H1 (cell line): Measurements from ENCODE around the gene DIP2C. TPM values are rescaled to one million over a fixed set of nuclear protein-coding genes. Genes with fewer than 3 reads are reported as not detected.

Source experiments
- CTCF ChIA-PET: fragments of 300-600 bp; sonication (Branson Sonifier 250); formaldehyde crosslinking; loops from one replicate; lab custom pipeline; 2021; ENCODE audit not compliant: partially characterized antibody; lab: Charles Lee
- POLR2A ChIA-PET: fragments of 300-600 bp; sonication (Branson Sonifier 250); formaldehyde crosslinking; loops from one replicate; lab custom pipeline; 2021; ENCODE audit warnings: inconsistent platforms; ENCODE audit not compliant: partially characterized antibody; lab: Charles Lee
- DNase-seq, 2 experiments: peaks; one replicate each; pipeline versions ENCODE4 v3.0.0 to v3.0.0-alpha.2; 2010 to 2022; ENCODE audit warnings: low spot score in 2 of 2, low read depth in 1 of 2, mixed read lengths in 1 of 2
- FAIRE-seq: peaks from 2 replicates; lab custom pipeline; 2011; peaks lifted over from hg19 to GRCh38; lab: Jason Lieb, UNC
- H2AFZ ChIP-seq: 2 replicates; pipeline ENCODE4 v1.8.1; 2012; ENCODE audit warnings: low read length, inconsistent platforms
- H2AK5ac ChIP-seq: 2 replicates; pipeline ENCODE4 v1.6.1; 2013; ENCODE audit warnings: low read depth, low read length
- H2BK120ac ChIP-seq: replicated peaks from 2 replicates; pipeline ENCODE3; 2013; ENCODE audit warnings: low read depth, low read length, inconsistent platforms
- H2BK12ac ChIP-seq: 2 replicates; pipeline ENCODE4 v1.6.1; 2013; ENCODE audit warnings: low read depth, low read length
- H2BK15ac ChIP-seq: 2 replicates; pipeline ENCODE4 v1.6.1; 2013; ENCODE audit warnings: low read length
- H2BK20ac ChIP-seq: 2 replicates; pipeline ENCODE4 v1.6.1; 2013; ENCODE audit warnings: low read length
- H2BK5ac ChIP-seq: 2 replicates; pipeline ENCODE4 v1.6.1; 2013; ENCODE audit warnings: low read depth, low read length
- H3K14ac ChIP-seq: 2 replicates; pipeline ENCODE4 v1.6.1; 2013; ENCODE audit warnings: inconsistent platforms; ENCODE audit not compliant: insufficient read length
- H3K18ac ChIP-seq: 2 replicates; pipeline ENCODE4 v1.6.1; 2013; ENCODE audit warnings: low read length; ENCODE audit errors: extremely low read depth
- H3K23ac ChIP-seq: 2 replicates; pipeline ENCODE4 v1.6.1; 2013; ENCODE audit warnings: inconsistent platforms; ENCODE audit not compliant: insufficient read length
- H3K23me2 ChIP-seq: 2 replicates; pipeline ENCODE4 v1.6.1; 2013; ENCODE audit warnings: low read depth, low read length
- H3K27ac ChIP-seq: 2 replicates; pipeline ENCODE4 v1.6.1; 2011; ENCODE audit warnings: low read depth, low read length, inconsistent platforms
- H3K27me3 ChIP-seq, 4 experiments: replicated peaks in 1 of 4; 1 replicate in 1 of 4; 2 replicates in 3 of 4; pipeline versions ENCODE4 v1.6.1 to v1.8.1; 2011 to 2013; ENCODE audit warnings: low read length in 3 of 4, mild to moderate bottlenecking in 3 of 4, inconsistent platforms in 2 of 4, mixed read lengths in 2 of 4, moderate library complexity in 1 of 4; ENCODE audit not compliant: control insufficient read depth in 3 of 4, insufficient read depth in 3 of 4; ENCODE audit errors: extremely low read depth in 1 of 4
- H3K36me3 ChIP-seq, 4 experiments: 2 replicates each; pipeline versions ENCODE4 v1.6.1 to v1.8.1; 2011 to 2013; ENCODE audit warnings: mild to moderate bottlenecking in 4 of 4, low read length in 3 of 4, moderate library complexity in 2 of 4, control low read depth in 1 of 4, inconsistent platforms in 1 of 4; ENCODE audit not compliant: insufficient read depth in 4 of 4, control insufficient read depth in 2 of 4
- H3K4ac ChIP-seq: replicated peaks from 2 replicates; pipeline ENCODE3; 2013; ENCODE audit warnings: low read length, low read depth, mixed read lengths, inconsistent platforms; ENCODE audit not compliant: insufficient read length
- H3K4me1 ChIP-seq, 4 experiments: replicated peaks in 1 of 4; 1 replicate in 1 of 4; 2 replicates in 3 of 4; pipeline versions ENCODE4 v1.6.1 to v1.8.1; 2011 to 2013; ENCODE audit warnings: low read length in 3 of 4, inconsistent platforms in 2 of 4, mixed read lengths in 1 of 4; ENCODE audit not compliant: insufficient read depth in 4 of 4, control insufficient read depth in 3 of 4
- H3K4me2 ChIP-seq, 2 experiments: 2 replicates each; pipeline versions ENCODE4 v1.6.1 to v1.8.1; 2011 to 2013; ENCODE audit warnings: low read depth in 2 of 2, low read length in 2 of 2, control low read depth in 1 of 2, inconsistent platforms in 1 of 2, mild to moderate bottlenecking in 1 of 2; ENCODE audit not compliant: insufficient read depth in 1 of 2
- H3K4me3 ChIP-seq, 4 experiments: fragments of 200-600, 300-600 bp in 1 of 4; sonication (generic), shearing (Covaris generic), sonication (Bioruptor Twin) in 1 of 4; 2 replicates each; pipeline versions ENCODE4 v1.5.1 to v1.8.1; 2011 to 2016; ENCODE audit warnings: low read length in 4 of 4, low read depth in 3 of 4, control low read depth in 2 of 4, inconsistent platforms in 2 of 4, mild to moderate bottlenecking in 2 of 4, mixed read lengths in 1 of 4, moderate library complexity in 1 of 4; ENCODE audit not compliant: insufficient read depth in 2 of 4; ENCODE audit errors: extremely low read depth in 1 of 4
- H3K56ac ChIP-seq: replicated peaks from 2 replicates; pipeline ENCODE3; 2013; ENCODE audit warnings: low read depth, mild to moderate bottlenecking, mixed read lengths, low read length, inconsistent platforms; ENCODE audit not compliant: insufficient read length
- H3K79me1 ChIP-seq: 2 replicates; pipeline ENCODE4 v1.6.1; 2013; ENCODE audit warnings: low read depth, low read length, control low read depth
- H3K79me2 ChIP-seq, 2 experiments: 2 replicates each; pipeline versions ENCODE4 v1.6.1 to v1.8.1; 2012 to 2013; ENCODE audit warnings: low read length in 2 of 2, mild to moderate bottlenecking in 2 of 2, inconsistent platforms in 1 of 2; ENCODE audit not compliant: insufficient read depth in 2 of 2, control insufficient read depth in 1 of 2
- H3K9ac ChIP-seq, 4 experiments: replicated peaks in 1 of 4; 1 replicate in 1 of 4; 2 replicates in 3 of 4; pipeline versions ENCODE4 v1.6.1 to v1.8.1; 2011 to 2013; ENCODE audit warnings: low read depth in 3 of 4, low read length in 3 of 4, control low read depth in 2 of 4, mild to moderate bottlenecking in 2 of 4, moderate library complexity in 2 of 4, inconsistent platforms in 1 of 4; ENCODE audit errors: extremely low read depth in 1 of 4
- H3K9me3 ChIP-seq, 2 experiments: 2 replicates each; pipeline versions ENCODE4 v1.6.1 to v1.8.1; 2012 to 2013; ENCODE audit warnings: mild to moderate bottlenecking in 2 of 2, moderate library complexity in 2 of 2, control low read depth in 1 of 2, inconsistent platforms in 1 of 2, low read depth in 1 of 2, low read length in 1 of 2, mixed read lengths in 1 of 2; ENCODE audit not compliant: insufficient read depth in 2 of 2
- H4K20me1 ChIP-seq, 2 experiments: replicated peaks in 1 of 2; 2 replicates each; pipeline versions ENCODE3 to v1.8.1; 2011 to 2013; ENCODE audit warnings: inconsistent platforms in 2 of 2, low read length in 2 of 2, mild to moderate bottlenecking in 1 of 2; ENCODE audit not compliant: insufficient read depth in 2 of 2, control insufficient read depth in 1 of 2
- H4K5ac ChIP-seq: 2 replicates; pipeline ENCODE4 v1.6.1; 2013; ENCODE audit warnings: low read length, low read depth, mixed read lengths, inconsistent platforms; ENCODE audit not compliant: insufficient read length
- H4K8ac ChIP-seq: 2 replicates; pipeline ENCODE4 v1.8.0; 2013; ENCODE audit warnings: mild to moderate bottlenecking, moderate library complexity, low read length, inconsistent platforms; ENCODE audit not compliant: insufficient read depth; ENCODE audit errors: extremely low read depth
- H4K91ac ChIP-seq: replicated peaks from 2 replicates; pipeline ENCODE3; 2013; ENCODE audit warnings: low read length, mixed read lengths, inconsistent platforms; ENCODE audit not compliant: insufficient read length
- BACH1 ChIP-seq: IDR thresholded peaks from 2 replicates; pipeline ENCODE4 v1.6.1; 2012; ENCODE audit warnings: low read length, improper control_type of control experiment
- CHD2 ChIP-seq: IDR thresholded peaks from 2 replicates; pipeline ENCODE4 v1.6.1; 2012; ENCODE audit warnings: low read length, improper control_type of control experiment
- EP300 ChIP-seq, 2 experiments: IDR thresholded peaks; 1 replicate in 1 of 2; 2 replicates in 1 of 2; pipeline ENCODE4 v1.6.1; 2011 to 2012; ENCODE audit warnings: low read depth in 2 of 2, low read length in 2 of 2, mild to moderate bottlenecking in 2 of 2, borderline replicate concordance in 1 of 2, inconsistent platforms in 1 of 2, moderate library complexity in 1 of 2
- GTF2F1 ChIP-seq: IDR thresholded peaks from 2 replicates; pipeline ENCODE4 v1.6.1; 2012; ENCODE audit warnings: low read depth, low read length, improper control_type of control experiment, borderline replicate concordance
- MAX ChIP-seq: IDR thresholded peaks from 2 replicates; pipeline ENCODE4 v1.6.1; 2012; ENCODE audit warnings: inconsistent platforms
- ZNF274 ChIP-seq: IDR thresholded peaks from 2 replicates; pipeline ENCODE4 v1.7.0; 2012; ENCODE audit warnings: low read length, borderline replicate concordance; ENCODE audit errors: extremely low read depth
- WGBS, 2 experiments: shearing (Covaris generic) in 1 of 2; methylation state at CpG; one replicate each; pipeline versions ENCODE4 v1.1.6 to v1.1.7; 2013 to 2015; ENCODE audit warnings: low lambda C conversion rate in 2 of 2, mixed read lengths in 2 of 2, inconsistent platforms in 1 of 2, low coverage in 1 of 2, missing lambda C conversion rate in 1 of 2; ENCODE audit not compliant: insufficient replicate concordance in 2 of 2, insufficient coverage in 1 of 2, insufficient read length in 1 of 2; ENCODE audit errors: extremely low coverage in 1 of 2, missing lambda C conversion rate in 1 of 2; 5-methylcytosine and 5-hydroxymethylcytosine counted together
- polyA plus RNA-seq, 7 experiments: library from polyadenylated mRNA; depleted of rRNA in 3 of 7; stranded (reverse) in 5 of 7; unstranded in 2 of 7; fragments of >200 nt in 5 of 7; fragments of 200-250 nt in 2 of 7; gene quantifications; 1 replicate in 5 of 7; 2 replicates in 1 of 7; 4 replicates in 1 of 7; pipeline versions ENCODE4 v1.2.1 to v1.2.3, GENCODE V29; 2011 to 2013; ENCODE audit warnings: missing spikeins in 2 of 7, mixed read lengths in 2 of 7
- total RNA-seq: library from RNA; stranded (reverse); fragmentation: NEBNext Ultra II Directional; extraction: Animal tissue kit (Norgen Biotek cat#: 25700); gene quantifications from 2 replicates; pipeline ENCODE4 v1.2.1, GENCODE V29; 2021

Gene DIP2C
- total and polyA plus RNA-seq, 2 of the 8 experiments (the other 6 are each of a cell fraction or from before 2014, with no cell fraction given) = 3.8 to 9.3 TPM

GRCh38 chr10:580778-581177 is 108.7 kb downstream of the DIP2C start:
- Histone ChIP-seq H3K27ac (no peak overlapping the region), H4K20me1 (peaks cover 4 to 13% of the 10 kb centered on the region in 2 experiments), H3K14ac (no peak overlapping the region), H3K23me2 (no peaks in the 10 kb centered on the region), H3K79me2 (peaks cover 12 to 28% of the 10 kb centered on the region in 2 experiments; a peak in 3 of 4 replicates), H3K27me3 (no peaks in the 10 kb centered on the region), H3K9me3 (peaks cover 0 to 9% of the 10 kb centered on the region in 2 experiments; a peak in 1 of 4 replicates), H2BK15ac (no peak overlapping the region), H2BK120ac (no peak overlapping the region), H4K8ac (no peak overlapping the region), H4K91ac (no peak overlapping the region), H3K4ac (no peak overlapping the region), H4K5ac (no peak overlapping the region), H3K4me2 (no peak overlapping the region), H2AFZ (no peak overlapping the region), H2BK20ac (no peak overlapping the region), H2BK12ac (no peak overlapping the region), H3K23ac (no peak overlapping the region), H3K4me1 (peaks cover 0 to 5% (median 0%) of the 10 kb centered on the region in 4 experiments; a peak in 1 of 7 replicates), H3K9ac (no peak overlapping the region), H3K4me3 (no peak overlapping the region), H3K36me3 (no peaks in the 10 kb centered on the region; a peak in 1 of 8 replicates), H3K79me1 (no peaks in the 10 kb centered on the region; the same call in 1 of the 2 replicates), H2BK5ac (no peak overlapping the region), H3K18ac (no peak overlapping the region), H3K56ac (no peak overlapping the region), H2AK5ac (no peak overlapping the region)
- ChIA-PET POLR2A (no interaction called here), CTCF (interaction anchor here (1.3 kb wide), 1 partner anchor 74 kb away, joined by 4 read pairs; no protein-coding TSS in a partner anchor)
- no peak for FAIRE-seq
- TF ChIP-seq BACH1 (no peak), GTF2F1 (no peak), CHD2 (no peak), MAX (no peak), EP300 (IDR thresholded peaks at IDR 0.05; ENCODE audit: borderline replicate concordance in 1 of 2, low read depth in 2 of 2, low read length in 2 of 2) (no peak), ZNF274 (no peak)
- WGBS, 2 experiments = 78% methylated on average over 6 of the region's 6 CpGs; no CpG with 5 or more reads in 1 of the 2 experiments
- DNase-seq = no peak
